Esophagus muscularis mucosa (tissue), 3 donors: ENCODE results near the gene PLEKHA8.

ENCODE experiments used
- CTCF ChIP-seq, 3 experiments: fragments of 200-600 bp in 2 of 3; fragments of 450-650 bp in 1 of 3; sonication (generic) in 2 of 3; IDR thresholded peaks; one replicate each; pipeline ENCODE4 v1.5.1; 2017 to 2019; ENCODE audit warnings: antibody characterized with exemption in 3 of 3, mild to moderate bottlenecking in 2 of 3, moderate library complexity in 1 of 3
- POLR2A ChIP-seq: fragments of 450-650 bp; IDR thresholded peaks from one replicate; pipeline ENCODE4 v1.6.1; 2017; ENCODE audit warnings: antibody characterized with exemption, moderate library complexity, mild to moderate bottlenecking, low read depth

GRCh38 chr7:30160329-30160728 lies 132.1 kb downstream of the PLEKHA8 start:
- TF ChIP-seq CTCF (IDR thresholded peaks at IDR 0.05) = no peak
- no peak for TF ChIP-seq POLR2A
